HG03045 (cell line): ENCODE measurements around the gene PGAM2.

ENCODE experiments used
- ATAC-seq: cut with Tn5 transposase; IDR thresholded peaks from one replicate; pipeline ENCODE4 v1.9.1; 2021; ENCODE audit warnings: mild to moderate bottlenecking, moderate library complexity; ENCODE audit not compliant: unreplicated experiment

The PGAM2 gene

DNA sequence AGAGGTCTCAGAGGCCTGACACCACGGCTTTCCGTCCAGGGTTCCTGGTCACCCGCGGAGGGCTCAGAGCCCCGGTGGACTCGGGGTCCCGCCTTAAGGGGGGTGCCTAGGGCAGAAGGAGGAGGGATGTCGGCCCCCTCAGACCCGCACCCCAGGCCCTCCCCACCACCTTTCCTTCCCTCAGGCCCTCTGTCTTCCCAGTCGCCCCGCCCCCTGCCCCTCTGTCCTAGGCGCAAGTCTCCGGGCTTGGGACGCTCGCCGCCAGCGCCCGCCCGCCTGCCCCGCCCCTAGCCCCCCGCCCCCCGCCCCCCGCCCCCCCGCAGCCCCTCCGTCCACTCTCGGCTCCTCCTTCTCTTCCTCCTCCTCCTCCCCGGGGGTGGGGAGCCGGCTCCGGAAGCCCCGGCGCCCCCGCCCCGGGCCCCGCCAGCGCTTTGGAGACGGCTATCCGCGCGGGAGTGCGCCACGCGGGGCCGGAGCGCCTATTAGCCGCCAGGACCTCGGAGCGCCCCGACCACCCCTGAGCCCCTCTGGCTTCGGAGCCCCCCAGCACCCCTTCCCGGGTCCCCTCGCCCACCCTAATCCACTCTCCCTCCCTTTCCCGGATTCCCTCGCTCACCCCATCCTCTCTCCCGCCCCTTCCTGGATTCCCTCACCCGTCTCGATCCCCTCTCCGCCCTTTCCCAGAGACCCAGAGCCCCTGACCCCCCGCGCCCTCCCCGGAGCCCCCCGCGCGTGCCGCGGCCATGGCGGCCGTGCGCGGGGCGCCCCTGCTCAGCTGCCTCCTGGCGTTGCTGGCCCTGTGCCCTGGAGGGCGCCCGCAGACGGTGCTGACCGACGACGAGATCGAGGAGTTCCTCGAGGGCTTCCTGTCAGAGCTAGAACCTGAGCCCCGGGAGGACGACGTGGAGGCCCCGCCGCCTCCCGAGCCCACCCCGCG is 38.8 kb upstream of the PGAM2 start, which contains the start of gene AEBP1:
Gene AEBP1, plus strand, starts transcription at position 423 of the 937 bp plus-strand sequence. Its CDS starts 321 bp downstream, at position 744.
- no peak for ATAC-seq

DNA sequence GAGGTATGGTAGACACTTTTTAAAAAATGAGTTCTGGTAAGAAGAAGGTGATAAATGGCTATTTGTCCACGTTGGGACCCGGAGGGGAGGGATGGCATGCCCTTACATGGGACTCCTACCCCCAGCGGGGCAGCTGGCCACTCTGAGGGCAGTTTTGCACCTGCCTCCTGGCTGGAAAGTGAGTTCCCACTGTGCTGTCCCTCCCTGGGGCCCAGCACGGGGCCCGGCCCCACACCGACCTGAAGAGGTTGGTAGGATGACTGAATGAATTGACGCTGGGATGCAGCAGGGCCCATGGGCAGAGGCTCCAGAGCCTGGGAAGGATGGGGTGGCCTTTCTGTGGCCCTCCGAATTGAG is 38.2 kb upstream of the PGAM2 start:
- ATAC-seq: no peak

GRCh38 chr7:44102846-44103565 is 37.6 kb upstream of the PGAM2 start:
- ATAC-seq: no peak

DNA sequence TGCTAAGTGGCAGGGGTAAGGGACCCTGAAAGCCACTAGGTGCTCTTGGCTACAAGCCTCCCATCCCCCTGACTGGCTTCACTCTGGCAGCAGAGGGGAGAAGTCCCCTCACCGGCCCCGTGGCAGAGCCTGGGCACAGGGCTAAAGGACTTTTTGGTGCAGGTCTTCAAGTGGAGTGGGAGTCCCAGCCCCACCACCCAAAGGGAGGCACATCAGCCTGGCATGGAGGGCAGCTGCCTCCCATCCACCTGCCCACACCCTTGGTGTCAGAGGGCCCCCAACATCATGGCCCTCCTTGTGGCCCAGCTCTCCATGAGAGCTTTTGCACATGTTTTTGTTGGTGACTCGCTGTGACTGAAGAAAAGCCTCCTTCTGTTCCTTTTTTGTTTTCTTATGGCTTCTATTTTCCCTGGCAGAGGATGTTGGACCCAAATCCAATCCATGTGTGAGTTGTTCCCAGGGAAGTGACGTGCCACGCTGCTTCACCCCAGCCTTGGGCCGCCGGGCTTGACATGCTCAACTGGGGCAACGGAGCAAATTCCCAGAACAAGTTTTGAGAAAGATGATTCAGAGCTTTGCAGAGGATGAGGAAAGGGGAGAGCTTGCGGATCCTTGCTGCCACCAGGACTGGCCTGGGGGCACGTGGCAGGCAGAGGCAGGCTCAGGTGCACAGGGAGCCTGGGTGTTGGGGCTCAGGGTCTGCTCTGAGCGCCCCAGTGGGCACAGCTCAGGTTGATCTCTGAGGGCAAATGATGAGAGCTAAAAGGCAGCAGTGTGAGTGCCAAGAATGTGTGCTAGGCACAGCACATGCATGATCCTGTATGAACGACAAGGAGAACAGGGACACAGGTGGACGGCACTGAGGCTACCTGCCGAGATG is 36.8 kb upstream of the PGAM2 start:
- ATAC-seq: no peak

GRCh38 chr7:44101303-44101965 is 36.1 kb upstream of the PGAM2 start:
- ATAC-seq: no peak

- no peak for ATAC-seq
Measured at GRCh38 chr7:44100458-44101302, 35.3 kb upstream of the PGAM2 start.

DNA sequence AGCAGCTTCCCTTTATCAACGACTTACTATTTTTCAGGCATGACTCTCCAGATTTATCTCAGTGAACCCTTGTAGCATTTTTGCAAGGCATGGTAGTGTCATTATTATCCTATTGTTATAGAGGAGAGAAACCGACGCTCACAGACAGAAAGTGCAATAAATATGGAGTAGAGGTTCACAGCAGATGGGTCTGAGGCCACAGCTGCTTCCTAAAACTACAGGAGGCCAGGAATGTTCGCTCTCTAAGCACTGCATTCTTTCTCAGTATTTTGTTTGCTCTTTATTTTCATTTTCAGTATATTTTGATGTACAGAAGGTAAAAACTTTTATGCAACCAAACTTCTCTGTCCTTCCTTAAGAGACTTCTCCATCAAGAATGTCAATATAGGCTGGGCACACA is 34.3 kb upstream of the PGAM2 start:
- ATAC-seq: no peak

- ATAC-seq: no peak
Measured at GRCh38 chr7:44098092-44099068, 33.0 kb upstream of the PGAM2 start.

- no peak for ATAC-seq
Measured at GRCh38 chr7:44097064-44097932, 31.9 kb upstream of the PGAM2 start.

- no peak for ATAC-seq
Measured at GRCh38 chr7:44096326-44096881, 31.0 kb upstream of the PGAM2 start.

DNA sequence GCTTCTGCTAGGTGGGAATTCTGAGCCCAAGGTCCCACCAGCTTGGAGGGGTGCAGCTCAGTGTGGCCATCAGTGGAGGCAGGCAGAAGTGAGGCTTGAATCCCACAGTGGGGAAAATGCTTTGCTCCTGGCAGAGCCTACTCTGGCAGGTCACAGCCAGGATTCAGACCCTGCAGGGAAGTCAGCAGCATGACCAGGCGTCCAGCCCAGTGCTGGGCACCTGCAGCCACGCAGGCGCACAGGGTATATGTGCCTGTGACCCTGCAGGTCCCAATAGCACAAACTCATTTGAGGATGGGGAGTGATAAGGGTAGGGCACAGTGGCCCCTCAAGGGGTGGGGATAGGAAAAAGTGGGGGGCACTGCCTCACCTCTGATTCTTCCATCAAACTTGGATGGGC is 30.4 kb upstream of the PGAM2 start:
- ATAC-seq: no peak

DNA sequence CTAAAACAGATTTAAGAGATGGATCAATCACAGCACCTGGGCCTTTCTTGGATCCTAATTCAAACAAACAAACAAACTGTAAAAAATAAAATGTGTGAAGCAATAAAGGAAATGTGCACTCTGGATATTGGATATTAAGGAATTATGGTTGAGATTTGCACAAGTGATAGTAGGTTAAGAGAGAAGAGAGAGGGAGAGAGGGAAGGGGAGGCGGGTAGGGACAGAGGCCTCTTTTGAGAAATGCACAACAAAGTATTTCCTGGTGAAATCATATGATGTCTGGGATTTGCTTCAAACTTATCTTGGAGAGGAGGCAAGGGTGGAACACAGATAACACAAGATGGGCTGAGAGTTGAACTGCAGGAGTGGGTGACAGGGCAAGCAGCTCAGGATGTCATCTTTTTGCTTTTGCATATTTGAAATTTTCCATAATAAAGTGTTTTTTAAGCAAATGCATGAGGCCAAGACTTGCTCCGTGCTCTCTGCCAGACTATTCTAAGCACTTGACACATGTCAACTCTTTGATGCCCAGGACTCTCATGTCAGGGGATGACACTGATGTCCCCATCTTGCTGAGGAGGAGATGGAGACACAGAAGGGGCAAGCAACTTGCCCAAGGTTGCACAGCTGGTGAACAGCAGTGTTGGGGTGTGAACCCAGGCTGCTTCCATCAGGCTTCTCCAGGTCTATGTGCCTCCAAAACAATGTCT is 29.7 kb upstream of the PGAM2 start:
- ATAC-seq: no peak

DNA sequence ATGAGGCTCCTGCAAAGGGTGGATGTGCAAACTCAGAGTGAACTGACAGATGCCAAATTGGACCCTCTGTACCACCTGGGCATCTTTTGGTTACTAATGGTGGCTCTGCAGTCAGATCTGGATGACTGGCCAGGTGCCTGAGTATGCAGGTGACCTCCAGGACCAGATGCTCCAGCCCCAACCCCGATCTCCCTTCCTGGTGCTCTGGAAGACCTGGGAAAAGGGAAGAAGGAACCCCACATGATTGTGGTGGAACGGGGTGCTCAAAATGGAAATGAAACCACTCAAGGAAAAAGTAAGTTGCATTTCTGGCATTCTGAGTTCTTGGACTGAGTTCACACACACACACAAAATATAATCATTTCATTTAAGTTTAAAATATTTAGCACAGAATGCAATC is 29.0 kb upstream of the PGAM2 start:
- ATAC-seq: no peak

DNA sequence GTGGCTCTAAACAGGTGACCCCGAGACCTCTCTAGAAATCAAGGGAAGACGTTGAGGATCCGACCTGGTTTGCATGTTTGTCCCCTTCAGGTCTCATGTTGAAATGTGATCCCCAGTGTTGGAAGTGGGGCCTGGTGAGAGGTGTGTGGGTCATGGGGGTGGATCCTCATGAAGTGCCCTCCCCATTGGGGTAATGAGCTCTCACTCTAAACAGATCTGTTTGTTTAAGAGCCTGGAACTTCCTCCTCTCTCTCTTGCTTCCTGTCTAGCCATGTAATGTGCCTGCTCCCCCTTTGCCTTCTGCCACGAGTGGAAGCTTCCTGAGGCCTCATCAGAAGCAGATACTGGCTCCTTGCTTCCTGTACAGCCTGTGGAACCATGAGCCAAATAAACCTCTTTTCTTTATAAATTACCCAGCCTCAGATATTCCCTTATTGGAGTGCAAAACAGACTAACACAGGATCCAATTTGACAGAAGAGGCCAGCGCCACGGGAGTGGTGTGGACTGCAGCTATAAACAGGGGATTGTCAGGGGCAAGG is 27.8 kb upstream of the PGAM2 start:
- ATAC-seq: no peak

- ATAC-seq: no peak
Measured at GRCh38 chr7:44087911-44088838, 22.8 kb upstream of the PGAM2 start.
